Stomach (tissue), 4 donors: ENCODE results near the gene HOXD13.

Experiments used
- EP300 ChIP-seq: sonication (generic); formaldehyde crosslinking; IDR thresholded peaks from one replicate; pipeline ENCODE4 v1.6.1; 2017; ENCODE audit warnings: antibody characterized with exemption
- POLR2A ChIP-seq, 4 donors: fragments of 450-650 bp; IDR thresholded peaks; one replicate each; pipeline ENCODE4 v1.6.1; 2016; ENCODE audit warnings: antibody characterized with exemption in 4 of 4, control low read depth in 2 of 4, mild to moderate bottlenecking in 1 of 4, moderate library complexity in 1 of 4
- POLR2AphosphoS5 ChIP-seq, 3 donors: sonication (generic); formaldehyde crosslinking; IDR thresholded peaks; one replicate each; pipeline ENCODE4 v1.6.1; 2016; ENCODE audit warnings: antibody characterized with exemption in 3 of 3
- TF ChIP-seq, protein P1 (sequence below), 7 experiments: fragments of 450-650 bp in 4 of 7; fragments of 200-600 bp in 3 of 7; sonication (generic) in 3 of 7; IDR thresholded peaks; one replicate each; pipeline ENCODE4 v1.5.1; 2016 to 2019; ENCODE audit warnings: antibody characterized with exemption in 7 of 7, control low read depth in 2 of 7, mild to moderate bottlenecking in 1 of 7

DNA sequence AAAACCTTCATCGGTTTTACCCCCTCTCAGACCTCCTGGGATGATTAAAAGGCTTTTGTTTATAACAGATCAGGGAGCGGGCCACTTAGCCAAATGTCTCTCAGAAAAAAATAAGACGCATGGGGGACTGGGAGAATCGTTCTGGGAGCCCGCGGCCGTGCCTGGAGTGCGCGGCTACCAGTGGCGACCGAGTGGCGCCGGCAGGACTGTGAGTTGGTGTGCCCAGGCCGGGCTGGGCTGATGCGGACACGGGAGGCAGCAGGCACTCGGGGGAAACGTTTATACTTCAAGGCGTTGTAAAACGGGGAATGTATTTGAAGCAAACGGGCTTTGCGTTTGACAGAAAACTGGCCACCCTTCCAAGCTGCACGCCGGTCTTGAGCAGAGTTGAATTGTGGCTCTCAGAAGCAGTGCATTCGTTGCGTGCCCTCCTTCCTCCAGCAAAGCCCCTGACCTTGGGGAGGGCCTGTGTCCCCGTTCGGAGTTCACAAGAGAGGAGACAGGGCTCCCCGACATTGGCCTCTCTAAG lies 19.4 kb downstream of the HOXD13 start:
- TF ChIP-seq POLR2A (IDR thresholded peaks at IDR 0.05), result no peak
- TF ChIP-seq POLR2AphosphoS5 (IDR thresholded peaks at IDR 0.05), result no peak
- TF ChIP-seq, protein P1, sequence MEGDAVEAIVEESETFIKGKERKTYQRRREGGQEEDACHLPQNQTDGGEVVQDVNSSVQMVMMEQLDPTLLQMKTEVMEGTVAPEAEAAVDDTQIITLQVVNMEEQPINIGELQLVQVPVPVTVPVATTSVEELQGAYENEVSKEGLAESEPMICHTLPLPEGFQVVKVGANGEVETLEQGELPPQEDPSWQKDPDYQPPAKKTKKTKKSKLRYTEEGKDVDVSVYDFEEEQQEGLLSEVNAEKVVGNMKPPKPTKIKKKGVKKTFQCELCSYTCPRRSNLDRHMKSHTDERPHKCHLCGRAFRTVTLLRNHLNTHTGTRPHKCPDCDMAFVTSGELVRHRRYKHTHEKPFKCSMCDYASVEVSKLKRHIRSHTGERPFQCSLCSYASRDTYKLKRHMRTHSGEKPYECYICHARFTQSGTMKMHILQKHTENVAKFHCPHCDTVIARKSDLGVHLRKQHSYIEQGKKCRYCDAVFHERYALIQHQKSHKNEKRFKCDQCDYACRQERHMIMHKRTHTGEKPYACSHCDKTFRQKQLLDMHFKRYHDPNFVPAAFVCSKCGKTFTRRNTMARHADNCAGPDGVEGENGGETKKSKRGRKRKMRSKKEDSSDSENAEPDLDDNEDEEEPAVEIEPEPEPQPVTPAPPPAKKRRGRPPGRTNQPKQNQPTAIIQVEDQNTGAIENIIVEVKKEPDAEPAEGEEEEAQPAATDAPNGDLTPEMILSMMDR (IDR thresholded peaks at IDR 0.05), result no peak
- no peak for TF ChIP-seq EP300
